Activated naive CD4-positive, alpha-beta T cell treated with anti-CD3 and anti-CD28 coated beads, Interleukin-2, amount 10 ng/mL, durations not matched to agents 7 days and 5 days (primary cell): ENCODE data around the gene DLG4.
"Not testable (repeated sequence)": the region's sequence is repeated elsewhere in the genome, so short reads cannot be mapped to it uniquely, and the experiment has no call there.

Experiments
- CTCF ChIA-PET: fragments of 350-600 bp; sonication (Branson Sonifier 250); formaldehyde crosslinking; loops from one replicate; lab custom pipeline; 2021; ENCODE audit warnings: antibody characterized with exemption; lab: Charles Lee
- DNase-seq: peaks from one replicate; pipeline ENCODE4 v3.0.0-alpha.2; 2020
- H3K27ac Mint-ChIP-seq: one replicate; pipeline ENCODE4 v1.8.0; 2021; ENCODE audit warnings: mild to moderate bottlenecking, moderate library complexity, mixed read lengths
- H3K27me3 Mint-ChIP-seq: one replicate; pipeline ENCODE4 v1.8.0; 2021; ENCODE audit warnings: mild to moderate bottlenecking, mixed read lengths
- H3K36me3 Mint-ChIP-seq: one replicate; pipeline ENCODE4 v1.8.0; 2021; ENCODE audit warnings: mixed read lengths
- H3K4me1 Mint-ChIP-seq: one replicate; pipeline ENCODE4 v1.8.0; 2021; ENCODE audit warnings: mixed read lengths
- H3K4me3 Mint-ChIP-seq: one replicate; pipeline ENCODE4 v1.8.0; 2021; ENCODE audit warnings: mild to moderate bottlenecking, moderate library complexity, mixed read lengths
- H3K9me3 Mint-ChIP-seq: one replicate; pipeline ENCODE4 v1.8.0; 2021; ENCODE audit warnings: mixed read lengths

The DLG4 gene

DNA sequence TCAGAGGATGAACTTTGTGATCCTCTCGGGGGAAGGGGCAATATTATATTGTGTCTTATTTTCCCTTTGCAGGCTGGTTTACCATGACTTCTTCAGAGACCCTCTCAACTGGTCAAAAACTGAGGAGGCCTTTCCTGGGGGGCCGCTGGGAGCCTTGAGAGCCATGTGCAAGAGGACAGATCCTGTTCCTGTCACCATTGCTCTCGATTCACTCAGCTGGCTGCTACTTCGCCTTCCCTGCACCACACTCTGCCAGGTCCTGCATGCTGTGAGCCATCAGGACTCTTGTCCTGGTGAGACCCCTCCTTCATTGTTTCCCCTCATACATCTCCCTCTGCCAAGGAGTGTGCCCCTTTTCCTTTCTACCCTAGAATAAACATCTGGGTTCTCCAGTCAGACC, 34.9 kb upstream of the DLG4 start:
- H3K9me3 Mint-ChIP-seq, result no peaks in the 10 kb centered on the region
- peaks cover 36% of the 10 kb centered on the region for H3K4me1 Mint-ChIP-seq
- no peaks in the 10 kb centered on the region for H3K27me3 Mint-ChIP-seq
- H3K4me3 Mint-ChIP-seq, result peak overlapping the region; percentile 26
- no peak overlapping the region for H3K27ac Mint-ChIP-seq
- H3K36me3 Mint-ChIP-seq, result peaks cover 27% of the 10 kb centered on the region
- CTCF ChIA-PET, result interaction anchor here (1.2 kb wide), 1 partner anchor 102 kb away, joined by 3 read pairs; no protein-coding TSS in a partner anchor
- no peak for DNase-seq

- Mint-ChIP-seq H3K4me1 (peaks cover 48% of the 10 kb centered on the region), H3K36me3 (peaks cover 30% of the 10 kb centered on the region)
- CTCF ChIA-PET, result interaction anchor here (1.2 kb wide), 1 partner anchor 103 kb away, joined by 3 read pairs; no protein-coding TSS in a partner anchor
These were observed 33.4 kb upstream of the DLG4 start for GRCh38 chr17:7253082-7253481.

DNA sequence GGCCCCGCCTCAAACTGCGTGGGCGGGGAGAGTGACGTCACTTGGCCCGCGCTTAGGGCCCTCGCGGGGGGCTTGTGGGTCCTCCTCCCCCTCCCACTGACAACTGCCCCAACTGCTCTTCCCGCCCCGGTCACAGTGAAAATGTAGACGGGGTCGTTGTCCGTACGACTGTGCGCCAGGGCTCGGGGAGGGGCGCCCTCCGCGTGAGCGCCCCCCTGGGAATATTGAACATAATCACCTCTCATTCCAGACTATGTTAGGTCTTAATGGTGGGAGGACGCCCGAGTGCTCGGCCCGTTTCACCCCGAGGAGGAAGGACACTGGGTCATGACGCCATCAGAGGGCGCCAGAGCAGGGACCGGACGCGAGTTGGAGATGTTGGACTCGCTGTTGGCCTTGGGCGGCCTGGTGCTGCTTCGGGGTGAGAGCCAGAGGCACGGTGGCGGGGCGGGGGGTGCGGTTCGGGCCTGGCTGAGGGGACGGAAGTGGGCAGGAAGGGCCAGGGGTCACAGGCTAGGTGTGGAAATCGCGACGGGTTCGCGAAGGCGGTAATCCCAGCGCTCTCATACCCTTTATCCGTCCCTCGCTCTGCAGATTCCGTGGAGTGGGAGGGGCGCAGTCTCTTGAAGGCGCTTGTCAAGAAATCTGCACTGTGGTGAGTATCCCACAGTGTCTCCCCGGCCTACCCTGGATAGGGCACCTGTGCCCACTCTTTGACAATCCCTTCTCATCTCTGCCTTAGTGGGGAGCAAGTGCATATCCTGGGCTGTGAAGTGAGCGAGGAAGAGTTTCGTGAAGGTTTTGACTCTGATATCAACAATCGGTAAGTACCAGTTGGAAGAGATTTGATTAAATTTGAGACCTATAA, 32.8 kb upstream of the DLG4 start, which contains the start of gene ELP5:
ELP5 (plus strand) TSS at position 40 of the 868 bp plus-strand sequence; CDS start at position 376, 336 bp downstream.
- Mint-ChIP-seq H3K27me3 (no peaks in the 10 kb centered on the region), H3K36me3 (peaks cover 30% of the 10 kb centered on the region), H3K4me3 (peak within 1 kb of the TSS; percentile 84), H3K9me3 (no peaks in the 10 kb centered on the region), H3K27ac (peak within 1 kb of the TSS; percentile 99), H3K4me1 (peaks cover 48% of the 10 kb centered on the region)
- CTCF ChIA-PET, result no interaction called here
- DNase-seq, result peak; percentile 95

More at GRCh38 chr17:7253082-7253481, 33.4 kb upstream of the DLG4 start:
- peak overlapping the region; percentile 99 for H3K27ac Mint-ChIP-seq
- H3K4me3 Mint-ChIP-seq, result peak overlapping the region; percentile 84
- H3K9me3 Mint-ChIP-seq, result no peaks in the 10 kb centered on the region
- DNase-seq, result no peak
- no peaks in the 10 kb centered on the region for H3K27me3 Mint-ChIP-seq

DNA sequence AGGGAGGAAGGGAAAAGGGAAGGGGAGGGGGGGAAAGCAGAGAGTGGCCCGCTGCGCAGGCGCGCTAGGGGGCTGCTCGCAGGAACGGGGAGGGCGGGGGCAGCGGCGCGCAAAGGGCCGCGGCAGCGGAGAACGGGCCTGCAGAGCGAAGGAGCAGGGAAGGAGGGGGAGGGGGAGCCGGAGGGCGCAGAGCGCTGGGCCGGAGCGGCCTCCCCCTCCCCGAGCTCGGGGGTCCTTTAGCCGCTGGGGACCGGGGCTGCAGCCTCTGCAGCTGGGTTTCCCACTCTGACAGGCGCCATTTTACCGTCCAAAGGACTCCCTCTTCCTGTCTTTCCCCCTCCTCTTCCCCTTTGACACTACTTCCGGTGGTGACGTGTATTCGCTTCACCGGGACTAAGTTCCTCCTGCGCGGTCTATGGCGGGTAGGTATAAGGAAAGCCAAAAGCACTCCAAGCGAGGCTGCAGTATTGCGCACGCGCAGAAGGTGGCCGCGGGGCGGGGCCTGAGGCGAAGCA, 32.1 kb upstream of the DLG4 start, which contains the start of gene CTDNEP1:
CTDNEP1 (minus strand) TSS at position 74 of the 515 bp plus-strand sequence. CDS start 438 bp downstream, outside the sequence.
- H3K9me3 Mint-ChIP-seq, result no peaks in the 10 kb centered on the region
- DNase-seq, result peak; percentile 99
- peak within 1 kb of the TSS; percentile 99 for H3K27ac Mint-ChIP-seq
- H3K4me1 Mint-ChIP-seq, result peaks cover 50% of the 10 kb centered on the region
- H3K4me3 Mint-ChIP-seq, result peak within 1 kb of the TSS; percentile 84
- peaks cover 32% of the 10 kb centered on the region for H3K36me3 Mint-ChIP-seq
- no peaks in the 10 kb centered on the region for H3K27me3 Mint-ChIP-seq
- CTCF ChIA-PET, result no interaction called here

DNA sequence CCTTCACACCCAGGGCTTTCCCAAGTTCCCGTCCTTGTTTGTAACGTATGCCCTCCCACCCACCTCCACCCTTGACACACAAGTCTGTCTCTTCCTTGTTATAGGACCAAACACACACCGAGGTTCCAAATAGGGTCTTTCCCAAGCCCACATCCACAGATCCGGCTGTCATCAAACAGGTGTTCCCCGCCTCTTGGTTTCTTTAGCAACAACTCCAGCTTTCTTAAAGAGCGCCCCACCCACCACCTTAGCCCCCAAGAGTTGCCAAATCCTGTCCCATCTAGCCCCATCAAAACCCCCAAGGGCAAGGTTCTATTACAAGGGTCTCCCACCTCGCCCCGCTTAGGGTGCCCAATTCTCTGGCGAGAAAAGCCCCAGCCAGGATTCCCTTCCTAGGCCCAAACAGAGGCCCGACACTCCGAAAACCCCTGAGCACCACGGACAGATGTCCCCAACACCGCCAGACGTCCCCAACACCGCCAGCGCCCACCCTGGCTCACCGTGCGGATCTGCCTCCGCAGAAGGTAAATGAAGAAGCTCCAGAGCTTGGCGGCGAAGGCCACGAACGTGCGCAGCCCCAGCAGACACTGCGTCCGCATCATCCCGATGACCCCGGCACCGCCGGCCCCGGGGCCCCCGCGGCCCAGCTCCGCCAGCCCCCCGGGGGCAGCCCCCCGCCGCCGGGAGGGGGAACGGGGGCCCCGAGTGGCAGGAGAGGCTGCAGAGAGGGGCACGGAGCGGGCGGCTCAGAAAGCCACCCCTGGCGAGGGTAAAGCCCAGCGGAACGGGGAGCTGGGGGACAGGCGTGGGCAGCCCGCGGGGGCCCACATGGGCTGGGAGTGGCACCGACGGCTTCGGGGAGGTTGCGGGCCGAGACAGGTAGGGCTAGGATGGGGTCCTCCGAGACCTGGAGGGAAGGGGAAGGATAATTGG, 31.3 kb upstream of the DLG4 start:
- Mint-ChIP-seq H3K4me1 (peaks cover 54% of the 10 kb centered on the region), H3K27me3 (no peaks in the 10 kb centered on the region), H3K36me3 (peaks cover 35% of the 10 kb centered on the region), H3K4me3 (peak overlapping the region; percentile 84), H3K9me3 (no peaks in the 10 kb centered on the region), H3K27ac (peak overlapping the region; percentile 99)
- CTCF ChIA-PET, result no interaction called here
- no peak for DNase-seq

DNA sequence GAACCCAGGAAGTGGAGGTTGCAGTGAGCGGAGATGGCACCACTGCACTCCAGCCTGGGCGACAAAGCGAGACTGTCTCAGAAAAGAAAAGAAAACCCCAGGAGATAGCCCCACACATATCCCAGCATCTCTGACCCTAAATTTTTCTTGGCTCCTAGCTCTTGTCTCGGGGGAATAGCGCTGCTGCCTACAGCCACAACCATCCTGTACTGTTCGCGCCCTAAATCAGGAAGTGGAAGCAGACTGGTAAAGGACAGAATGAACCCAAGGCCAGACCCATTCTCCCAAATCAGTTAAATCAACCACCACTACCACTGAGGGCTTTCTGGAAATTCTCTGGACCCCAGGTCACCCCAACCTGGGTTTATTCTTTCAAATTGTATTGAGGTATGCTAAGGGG, 30.2 kb upstream of the DLG4 start:
- H3K27me3 Mint-ChIP-seq, result no peaks in the 10 kb centered on the region
- CTCF ChIA-PET, result no interaction called here
- peaks cover 53% of the 10 kb centered on the region for H3K4me1 Mint-ChIP-seq
- no peaks in the 10 kb centered on the region for H3K9me3 Mint-ChIP-seq
- H3K36me3 Mint-ChIP-seq, result peaks cover 33% of the 10 kb centered on the region
- H3K4me3 Mint-ChIP-seq, result peak overlapping the region; percentile 84
- DNase-seq, result no peak
- peak overlapping the region; percentile 88 for H3K27ac Mint-ChIP-seq

DNA sequence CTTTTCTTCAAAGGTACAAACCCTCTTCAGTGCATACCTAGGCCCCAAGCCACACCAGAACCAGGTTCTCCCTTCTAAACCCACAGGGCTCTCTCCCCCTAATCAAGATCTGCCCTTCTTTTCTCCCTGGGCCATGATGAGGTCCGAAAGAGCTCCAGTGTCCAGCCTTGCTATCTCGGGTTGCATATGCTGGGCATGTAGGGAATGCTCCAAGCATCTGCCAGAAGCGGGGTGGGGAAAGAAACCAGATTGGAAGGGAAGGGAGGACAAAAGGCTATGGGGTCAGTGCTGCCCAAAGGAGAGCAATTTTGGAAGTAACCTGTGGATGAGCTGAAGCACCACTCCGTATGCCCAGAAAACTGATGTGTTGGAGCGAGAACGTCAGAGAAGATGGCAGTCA, 29.6 kb upstream of the DLG4 start:
- Mint-ChIP-seq H3K36me3 (peaks cover 34% of the 10 kb centered on the region), H3K27me3 (no peaks in the 10 kb centered on the region), H3K9me3 (no peaks in the 10 kb centered on the region), H3K4me1 (peaks cover 49% of the 10 kb centered on the region), H3K4me3 (peak overlapping the region; percentile 84), H3K27ac (peak overlapping the region; percentile 17)
- CTCF ChIA-PET, result no interaction called here
- DNase-seq, result no peak

- Mint-ChIP-seq H3K9me3 (no peaks in the 10 kb centered on the region), H3K4me3 (no peak overlapping the region), H3K4me1 (peaks cover 45% of the 10 kb centered on the region), H3K27me3 (no peaks in the 10 kb centered on the region), H3K36me3 (peaks cover 33% of the 10 kb centered on the region), H3K27ac (no peak overlapping the region)
- no peak for DNase-seq
- CTCF ChIA-PET, result no interaction called here
These were observed 29.2 kb upstream of the DLG4 start for GRCh38 chr17:7248796-7249195.

GRCh38 chr17:7246779-7247178, 27.1 kb upstream of the DLG4 start:
- CTCF ChIA-PET, result no interaction called here
- DNase-seq, result no peak
- Mint-ChIP-seq H3K27ac (no peak overlapping the region), H3K4me1 (peaks cover 45% of the 10 kb centered on the region), H3K36me3 (peaks cover 39% of the 10 kb centered on the region), H3K27me3 (no peaks in the 10 kb centered on the region), H3K9me3 (no peaks in the 10 kb centered on the region), H3K4me3 (no peak overlapping the region)

- H3K9me3 Mint-ChIP-seq, DNase-seq, CTCF ChIA-PET, H3K27me3 Mint-ChIP-seq: not testable (repeated sequence)
- Mint-ChIP-seq H3K36me3 (peaks cover 57% of the 10 kb centered on the region), H3K4me3 (peak overlapping the region; percentile 94), H3K27ac (peak overlapping the region; percentile 68), H3K4me1 (peaks cover 46% of the 10 kb centered on the region)
These were observed 24.2 kb upstream of the DLG4 start for GRCh38 chr17:7243838-7244237.

DNA sequence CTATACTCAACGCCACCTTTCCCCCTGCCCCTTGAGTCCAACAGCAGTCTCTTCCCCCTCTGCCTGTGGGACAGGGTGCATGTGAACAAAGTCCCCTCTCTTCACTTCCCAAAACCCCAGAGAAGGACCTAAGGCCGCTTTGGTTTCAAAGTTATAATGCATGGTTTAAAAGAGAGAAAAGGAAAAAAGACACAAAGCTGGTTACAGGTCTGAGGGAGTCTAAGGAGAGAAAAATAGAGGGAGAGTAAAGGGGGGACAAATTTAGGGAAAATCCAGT, 23.8 kb upstream of the DLG4 start:
- no peak for DNase-seq
- H3K27me3 Mint-ChIP-seq, result no peaks in the 10 kb centered on the region
- H3K4me1 Mint-ChIP-seq, result peaks cover 41% of the 10 kb centered on the region
- H3K36me3 Mint-ChIP-seq, result peaks cover 58% of the 10 kb centered on the region
- peak overlapping the region; percentile 87 for H3K27ac Mint-ChIP-seq
- CTCF ChIA-PET, result no interaction called here
- peak overlapping the region; percentile 94 for H3K4me3 Mint-ChIP-seq
- no peaks in the 10 kb centered on the region for H3K9me3 Mint-ChIP-seq

- Mint-ChIP-seq H3K27ac (peak overlapping the region; percentile 98), H3K9me3 (no peaks in the 10 kb centered on the region), H3K36me3 (peaks cover 58% of the 10 kb centered on the region), H3K4me3 (peak overlapping the region; percentile 94), H3K4me1 (peaks cover 41% of the 10 kb centered on the region), H3K27me3 (no peaks in the 10 kb centered on the region)
- CTCF ChIA-PET, result interaction anchor here (0.8 to 3.5 kb wide), 2 partner anchors 23 to 54 kb away, joined by 4 to 17 read pairs; partner anchors contain the start of genes ACADVL and DLG4
- peak; percentile 95 for DNase-seq
These were observed 23.2 kb upstream of the DLG4 start for GRCh38 chr17:7242717-7243452.
